Measurements from ENCODE around the gene OR6B2. TPM values are rescaled to one million over a fixed set of nuclear protein-coding genes. Genes with fewer than 3 reads are reported as not detected.

OR6B2 gene
- total RNA-seq = not detected in 2 replicates

DNA sequence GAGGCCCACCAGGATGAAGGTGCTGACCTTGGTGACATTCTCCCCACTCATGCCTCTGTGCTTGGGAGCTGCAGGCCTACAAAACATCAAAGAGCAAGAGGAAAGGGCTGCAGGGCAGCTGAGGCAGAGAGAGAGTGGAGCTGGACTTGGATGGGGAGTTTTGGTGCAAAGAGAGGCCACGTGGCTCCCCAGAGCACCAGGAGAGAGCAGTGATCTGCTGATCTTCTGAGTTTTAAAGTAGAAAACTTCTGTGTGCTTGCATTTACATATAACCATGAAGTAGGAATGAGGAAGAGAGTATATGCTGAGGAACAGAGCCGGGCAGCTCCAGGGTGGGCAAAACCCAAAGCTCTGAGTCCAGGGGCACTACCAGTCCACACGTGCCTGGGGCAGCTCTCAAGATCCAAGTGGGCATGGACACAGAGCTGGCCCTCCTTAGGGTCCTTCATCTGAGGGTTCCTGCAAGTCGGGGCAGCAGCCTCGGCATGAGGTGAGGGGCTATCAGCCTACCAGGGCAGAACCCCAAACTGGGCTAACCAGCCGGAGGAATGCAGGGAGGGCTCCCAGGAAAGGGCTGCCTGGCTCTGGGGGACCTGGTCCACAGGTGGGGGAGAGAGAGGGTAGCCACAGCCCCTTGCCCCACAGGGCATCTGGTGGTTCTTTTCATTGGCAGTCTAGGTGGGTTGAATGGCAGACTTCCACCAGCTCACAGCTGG is at the start of gene OR6B2:
Gene OR6B2 (minus strand): TSS at position 51 of the 716 bp plus-strand sequence. CDS start 0 bp downstream, at position 51.

GRCh38 chr2:240053173-240054155 is 23.2 kb upstream of the OR6B2 start, which contains the start of gene OR6B3:
TSS of gene OR6B3 (minus strand) at chr2:240053521.

Other genes with a start within 250 kb of the OR6B2 start
- gene NDUFA10, start 5.1 kb downstream of the OR6B2 start, total RNA-seq = 129 and 159 TPM in 2 replicates
- gene OR6B3, start 23.1 kb upstream of the OR6B2 start, total RNA-seq = not detected in 2 replicates
- 180 and 275 TPM in 2 replicates for gene COPS9, start 105.9 kb upstream of the OR6B2 start, total RNA-seq
- not detected in 2 replicates for gene OTOS, start 110.2 kb upstream of the OR6B2 start, total RNA-seq

Measured in cardiac atrium fibroblast (primary cell).